Measurements from ENCODE around the gene MLLT1.

- no peak for TF ChIP-seq CTCF (IDR thresholded peaks at IDR 0.05)
- TF ChIP-seq POLR2A (IDR thresholded peaks at IDR 0.05), result no peak
Observed at GRCh38 chr19:6248341-6248740, 31.4 kb downstream of the MLLT1 start.

Measured in uterus (tissue), 2 donors.